Measurements from ENCODE around the gene FOXJ1.

Gene FOXJ1

DNA sequence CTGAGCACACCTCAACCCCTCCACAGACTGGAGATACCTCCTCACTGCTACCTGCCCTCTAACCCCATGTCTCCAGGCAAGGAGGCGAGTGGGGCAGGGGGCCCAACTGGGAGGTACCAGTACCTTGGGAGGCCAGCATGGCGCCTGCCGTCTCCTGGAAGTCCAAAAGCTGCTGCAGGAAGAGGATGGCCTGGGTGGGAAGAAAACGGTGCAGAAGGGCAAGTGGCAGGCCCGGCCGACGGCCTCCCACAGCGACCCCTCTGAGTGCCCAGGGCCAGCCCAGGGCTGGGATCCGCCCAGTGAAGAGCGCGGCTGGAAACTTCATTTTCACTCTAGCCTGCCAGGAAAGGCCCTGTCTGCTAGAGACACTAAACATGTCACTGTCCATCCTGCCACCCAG lies 53.5 kb downstream of the FOXJ1 start:
- peaks cover 78% of the 10 kb centered on the region; the same call in 1 of the 2 replicates for H3K36me3 ChIP-seq (ENCODE audit: insufficient read depth, low read length)
- no peak for TF ChIP-seq CTCF (conservative IDR thresholded peaks at IDR 0.05; ENCODE audit: low read length)
- no peak for TF ChIP-seq EZH2phosphoT487 (IDR thresholded peaks at IDR 0.05; ENCODE audit: borderline replicate concordance)
- no peak overlapping the region for H3K4me2 ChIP-seq (ENCODE audit: low read depth, low read length, poor library complexity, severe bottlenecking)
- no peaks in the 10 kb centered on the region for H3K27me3 ChIP-seq (ENCODE audit: insufficient read depth, low read length, poor library complexity, severe bottlenecking)
- H3K79me2 ChIP-seq (ENCODE audit: insufficient read depth, low read length): no peaks in the 10 kb centered on the region
- no peak overlapping the region for H2AFZ ChIP-seq (ENCODE audit: low read length)
- H3K9me3 ChIP-seq (ENCODE audit: insufficient read depth, low read depth, low read length): no peaks in the 10 kb centered on the region
- H4K20me1 ChIP-seq (ENCODE audit: insufficient read depth, low read length, poor library complexity, severe bottlenecking): no peaks in the 10 kb centered on the region
- no peaks in the 10 kb centered on the region for H3K9me2 ChIP-seq (replicated peaks; ENCODE audit: low read depth, low read length)
- H3F3A ChIP-seq (ENCODE audit: low read depth): no peaks in the 10 kb centered on the region
- no peak overlapping the region for H3K4me3 ChIP-seq (ENCODE audit: low read length, poor library complexity, severe bottlenecking)
- H3K9ac ChIP-seq (ENCODE audit: low read depth, low read length, poor library complexity, severe bottlenecking): no peak overlapping the region
- H3K4me1 ChIP-seq (ENCODE audit: insufficient read depth, low read length, poor library complexity, severe bottlenecking): no peaks in the 10 kb centered on the region

DNA sequence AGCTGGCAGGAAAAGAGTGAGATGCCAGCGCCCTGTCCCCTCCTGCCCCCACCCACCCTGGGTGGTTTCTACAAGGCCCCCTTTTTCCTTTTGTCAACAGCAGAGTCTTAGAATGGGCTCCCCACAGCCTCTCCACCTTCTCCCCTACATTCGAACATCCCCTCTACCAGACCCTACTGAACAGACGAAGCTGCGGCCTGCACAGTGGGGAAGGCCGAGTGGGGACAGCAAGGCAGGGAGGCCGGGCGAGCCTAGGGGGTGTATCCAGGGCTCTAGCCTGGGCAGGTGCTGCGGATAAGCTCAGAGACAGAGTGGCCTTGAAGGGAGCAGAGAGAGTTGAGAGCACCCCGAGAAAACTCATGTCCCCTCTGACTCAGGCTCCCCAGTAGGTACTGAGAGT lies 54.7 kb downstream of the FOXJ1 start:
- no peak overlapping the region for H2AFZ ChIP-seq (ENCODE audit: low read length)
- no peaks in the 10 kb centered on the region for H3K4me1 ChIP-seq (ENCODE audit: insufficient read depth, low read length, poor library complexity, severe bottlenecking)
- no peaks in the 10 kb centered on the region for H3K9me3 ChIP-seq (ENCODE audit: insufficient read depth, low read depth, low read length)
- no peaks in the 10 kb centered on the region for H3K9me2 ChIP-seq (replicated peaks; ENCODE audit: low read depth, low read length)
- H3F3A ChIP-seq (ENCODE audit: low read depth): no peaks in the 10 kb centered on the region
- H3K36me3 ChIP-seq (ENCODE audit: insufficient read depth, low read length): peaks cover 75% of the 10 kb centered on the region; the same call in 1 of the 2 replicates
- H4K20me1 ChIP-seq (ENCODE audit: insufficient read depth, low read length, poor library complexity, severe bottlenecking): no peaks in the 10 kb centered on the region
- H3K4me2 ChIP-seq (ENCODE audit: low read depth, low read length, poor library complexity, severe bottlenecking): no peak overlapping the region
- no peak for TF ChIP-seq EZH2phosphoT487 (IDR thresholded peaks at IDR 0.05; ENCODE audit: borderline replicate concordance)
- TF ChIP-seq CTCF (conservative IDR thresholded peaks at IDR 0.05; ENCODE audit: low read length): no peak
- H3K9ac ChIP-seq (ENCODE audit: low read depth, low read length, poor library complexity, severe bottlenecking): no peak overlapping the region
- no peak overlapping the region for H3K4me3 ChIP-seq (ENCODE audit: low read length, poor library complexity, severe bottlenecking)
- H3K27me3 ChIP-seq (ENCODE audit: insufficient read depth, low read length, poor library complexity, severe bottlenecking): no peaks in the 10 kb centered on the region
- H3K79me2 ChIP-seq (ENCODE audit: insufficient read depth, low read length): no peaks in the 10 kb centered on the region
